NCI-H2196 treated with DMSO at 0.1 percent for 48 hours (cell line): ENCODE measurements around the gene FXR2.
"Not testable (repeated sequence)": the region's sequence is repeated elsewhere in the genome, so short reads cannot be mapped to it uniquely, and the experiment has no call there.

Experiments
- DNase-seq: peaks from one replicate; lab custom pipeline; 2025; ENCODE audit not compliant: unreplicated experiment; lab: John Stamatoyannopoulos, UW

FXR2 gene

GRCh38 chr17:7614425-7615264 lies at the start of gene FXR2:
FXR2 (minus strand) TSS chr17:7614897; CDS start chr17:7614532, 365 bp downstream.
- peak; percentile 93 for DNase-seq

- DNase-seq = no peak
Observed at GRCh38 chr17:7656958-7657609, 42.4 kb upstream of the FXR2 start.

GRCh38 chr17:7655541-7655840 lies 40.8 kb upstream of the FXR2 start:
- DNase-seq = no peak

- DNase-seq = no peak
Observed at GRCh38 chr17:7654832-7655540, 40.3 kb upstream of the FXR2 start.

GRCh38 chr17:7652388-7653356 lies 38.0 kb upstream of the FXR2 start:
- no peak for DNase-seq

GRCh38 chr17:7651665-7652387 lies 37.1 kb upstream of the FXR2 start:
- no peak for DNase-seq

GRCh38 chr17:7651097-7651664 lies 36.5 kb upstream of the FXR2 start:
- no peak for DNase-seq

GRCh38 chr17:7650509-7651096 lies 35.9 kb upstream of the FXR2 start, which contains the start of gene ATP1B2:
ATP1B2 (plus strand) TSS chr17:7650926; CDS start chr17:7651519, 593 bp downstream.
- DNase-seq = peak; percentile 18

GRCh38 chr17:7647018-7647417 lies 32.3 kb upstream of the FXR2 start:
- no peak for DNase-seq

GRCh38 chr17:7646457-7646856 lies 31.8 kb upstream of the FXR2 start:
- DNase-seq = no peak

- DNase-seq = no peak
Observed at GRCh38 chr17:7644775-7645174, 30.1 kb upstream of the FXR2 start.

GRCh38 chr17:7641635-7642034 lies 26.9 kb upstream of the FXR2 start:
- DNase-seq = not testable (repeated sequence)

GRCh38 chr17:7640783-7641182 lies 26.1 kb upstream of the FXR2 start:
- no peak for DNase-seq

GRCh38 chr17:7636163-7636562 lies 21.5 kb upstream of the FXR2 start:
- DNase-seq = no peak

- no peak for DNase-seq
Observed at GRCh38 chr17:7634384-7634783, 19.7 kb upstream of the FXR2 start.

GRCh38 chr17:7633093-7633492 lies 18.4 kb upstream of the FXR2 start:
- no peak for DNase-seq

GRCh38 chr17:7632492-7632894 lies 17.8 kb upstream of the FXR2 start:
- DNase-seq = peak; percentile 17

- no peak for DNase-seq
Observed at GRCh38 chr17:7631398-7632380, 17.0 kb upstream of the FXR2 start.
